IPS DF 6.9 (cell line): ENCODE data around the gene CAMTA1.

Source experiments
- DNase-seq: peaks from one replicate; pipeline ENCODE4 v3.0.0-alpha.2; 2013; ENCODE audit warnings: low read depth, low spot score
- H3K27ac ChIP-seq: one replicate; pipeline ENCODE4 v1.5.1; 2013; ENCODE audit warnings: low read length, control low read depth
- H3K27me3 ChIP-seq: 2 replicates; pipeline ENCODE4 v1.6.1; 2013; ENCODE audit warnings: mild to moderate bottlenecking, low read length; ENCODE audit not compliant: control insufficient read depth, insufficient read depth
- H3K36me3 ChIP-seq: 2 replicates; pipeline ENCODE4 v1.6.1; 2013; ENCODE audit warnings: low read length; ENCODE audit not compliant: control insufficient read depth, insufficient read depth
- H3K4me1 ChIP-seq: 2 replicates; pipeline ENCODE4 v1.6.1; 2013; ENCODE audit warnings: low read length; ENCODE audit not compliant: control insufficient read depth, insufficient read depth
- H3K4me3 ChIP-seq: 2 replicates; pipeline ENCODE4 v1.5.1; 2013; ENCODE audit warnings: mild to moderate bottlenecking, low read length
- H3K9me3 ChIP-seq: 2 replicates; pipeline ENCODE4 v1.6.1; 2013; ENCODE audit warnings: low read length, inconsistent platforms; ENCODE audit not compliant: control insufficient read depth, insufficient read depth
- WGBS: extraction: QIAGEN DNeasy Blood & Tissue Kit; methylation state at CpG from one replicate; pipeline ENCODE4 v1.1.7; 2013; ENCODE audit warnings: mixed read lengths, missing lambda C conversion rate; ENCODE audit not compliant: insufficient read length, insufficient coverage; 5-methylcytosine and 5-hydroxymethylcytosine counted together

Gene CAMTA1

DNA sequence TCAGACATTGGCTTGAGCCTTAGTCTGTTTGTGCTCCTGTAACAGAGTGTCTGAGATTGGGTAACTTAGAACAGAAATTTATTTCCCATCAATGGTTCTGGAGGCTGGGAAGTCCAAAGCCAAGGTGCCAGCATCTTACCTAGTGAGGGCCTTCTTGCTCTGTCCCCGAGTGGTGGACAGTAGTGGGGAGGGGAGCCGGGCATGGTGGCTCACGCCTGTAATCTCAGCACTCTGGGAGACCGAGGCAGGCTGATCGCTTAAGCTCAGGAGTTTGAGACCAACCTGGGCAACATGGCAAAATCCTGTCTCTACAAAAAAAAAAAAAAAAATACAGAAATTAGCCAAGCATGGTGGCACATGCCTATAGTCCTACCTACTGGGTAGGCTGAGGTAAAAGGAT, 649.3 kb downstream of the CAMTA1 start:
- no peaks in the 10 kb centered on the region for H3K4me1 ChIP-seq
- H3K27me3 ChIP-seq = no peaks in the 10 kb centered on the region
- WGBS = no CpG with 5 or more reads among the region's 5 CpGs
- no peaks in the 10 kb centered on the region for H3K36me3 ChIP-seq
- H3K9me3 ChIP-seq = no peaks in the 10 kb centered on the region
- no peak overlapping the region for H3K27ac ChIP-seq
- H3K4me3 ChIP-seq = no peak overlapping the region
- no peak for DNase-seq

DNA sequence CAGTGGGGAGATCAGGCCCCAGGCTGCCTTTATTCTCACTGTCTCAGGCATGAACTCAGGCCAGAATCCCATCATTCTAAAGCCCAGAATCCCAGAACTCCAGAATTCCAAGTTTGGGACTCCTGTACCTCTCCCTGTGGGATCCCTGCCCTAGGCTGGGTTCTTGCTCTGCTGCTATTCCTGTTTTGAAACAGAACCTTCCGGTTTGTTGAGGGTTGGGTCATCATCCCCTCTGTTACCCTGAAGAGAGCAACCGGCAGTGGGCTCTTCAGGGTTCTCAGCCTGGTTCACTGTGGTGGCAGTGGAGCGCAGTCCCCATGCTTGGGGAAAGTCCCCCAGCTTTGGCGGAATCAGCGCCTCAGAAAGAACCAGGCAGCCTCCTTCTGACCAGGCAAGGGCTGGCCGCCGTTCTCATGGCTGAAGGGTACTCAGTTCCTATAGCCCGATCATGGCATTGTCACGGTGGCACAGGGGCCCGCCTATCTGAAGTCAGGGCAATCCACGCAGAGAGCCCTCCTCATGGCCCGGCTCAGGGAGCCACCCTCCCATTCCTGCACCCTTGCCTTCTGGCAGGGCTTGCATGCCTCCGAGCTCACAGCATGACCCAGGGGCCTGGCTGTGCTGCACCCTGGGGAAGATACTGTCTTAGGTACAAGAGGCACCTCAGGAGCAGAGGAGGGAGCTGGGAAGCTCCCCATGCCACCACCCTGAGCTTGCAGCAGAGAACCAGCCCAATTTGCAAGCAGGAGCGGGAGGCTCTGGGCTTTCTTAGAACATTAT, 650.2 kb downstream of the CAMTA1 start:
- H3K36me3 ChIP-seq = no peaks in the 10 kb centered on the region
- no CpG with 5 or more reads among the region's 14 CpGs for WGBS
- no peak for DNase-seq
- no peak overlapping the region for H3K4me3 ChIP-seq
- no peaks in the 10 kb centered on the region for H3K4me1 ChIP-seq
- H3K27ac ChIP-seq = no peak overlapping the region
- H3K9me3 ChIP-seq = no peaks in the 10 kb centered on the region
- H3K27me3 ChIP-seq = no peaks in the 10 kb centered on the region

DNA sequence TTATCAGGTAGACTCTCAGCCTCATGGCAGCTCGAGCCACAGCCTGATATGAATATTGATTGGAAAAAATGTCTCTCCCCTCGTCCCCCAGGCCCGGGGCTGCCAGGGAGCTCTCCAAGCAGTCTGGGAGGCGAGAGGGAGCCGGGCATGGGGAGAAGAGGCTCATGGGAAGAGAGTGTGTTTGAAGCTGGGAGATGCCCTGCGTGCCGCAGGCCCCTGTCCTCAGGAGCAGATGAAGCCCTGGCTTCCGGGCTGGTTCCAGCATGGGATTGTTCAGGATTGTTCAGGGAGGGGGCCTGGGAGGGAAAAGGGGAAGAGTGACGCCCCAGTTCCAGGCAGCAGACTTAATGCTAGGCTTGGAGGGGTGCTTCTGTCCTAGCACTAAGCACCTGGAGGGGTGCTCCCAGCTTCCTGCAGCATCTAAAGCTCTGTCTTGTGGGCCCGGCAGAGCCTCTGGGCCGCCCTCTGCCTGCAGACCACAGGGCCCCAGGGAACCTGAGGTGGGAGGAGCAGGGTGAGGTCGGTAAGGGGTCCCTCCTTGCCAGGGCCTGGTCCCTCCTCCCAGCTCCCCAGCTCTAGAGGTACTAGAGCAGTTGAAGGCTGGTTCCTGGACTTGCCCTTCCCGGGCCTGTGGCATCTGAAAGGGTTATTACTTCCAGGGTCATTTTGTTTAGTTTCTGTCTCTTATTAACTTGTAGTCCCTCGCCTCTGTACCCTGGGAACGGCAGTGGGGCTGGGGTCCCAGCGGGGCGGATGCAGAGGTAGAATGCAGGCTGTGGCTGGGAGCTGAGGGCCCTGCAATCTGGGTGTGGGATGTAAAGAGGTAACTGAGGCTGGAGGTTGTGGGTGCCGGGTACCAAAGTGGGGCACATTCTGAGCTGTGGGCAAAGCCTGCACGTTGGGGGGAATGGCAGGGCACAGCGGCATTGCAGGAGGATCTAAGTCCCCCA, 651.1 kb downstream of the CAMTA1 start:
- Histone ChIP-seq H3K27me3 (no peaks in the 10 kb centered on the region), H3K4me3 (no peak overlapping the region)
- no CpG with 5 or more reads among the region's 20 CpGs for WGBS

DNA sequence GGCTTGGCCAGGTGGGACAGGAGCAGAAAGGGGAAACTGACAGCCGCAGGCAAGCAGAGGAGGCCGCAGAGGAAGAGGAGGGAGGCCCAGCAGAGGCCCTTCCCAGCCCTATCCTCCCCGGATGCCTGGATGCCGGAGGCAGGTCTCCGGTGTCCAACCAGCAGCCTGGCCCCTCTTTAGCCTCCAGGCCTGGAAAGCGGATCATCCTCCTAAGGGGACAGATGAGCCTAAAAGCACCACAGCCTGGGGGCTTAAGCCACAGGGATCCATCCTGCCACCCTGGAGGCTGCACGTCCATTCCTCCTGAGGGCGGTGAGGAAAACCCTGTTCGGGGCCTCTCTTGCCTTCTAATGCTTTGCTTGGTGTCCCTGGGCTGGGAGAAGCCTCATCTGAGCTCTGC, 651.8 kb downstream of the CAMTA1 start:
- Histone ChIP-seq H3K9me3 (no peaks in the 10 kb centered on the region), H3K4me3 (no peak overlapping the region), H3K4me1 (no peaks in the 10 kb centered on the region), H3K27me3 (no peaks in the 10 kb centered on the region), H3K36me3 (no peaks in the 10 kb centered on the region), H3K27ac (no peak overlapping the region)
- no CpG with 5 or more reads among the region's 9 CpGs for WGBS
- no peak for DNase-seq

More for the DNA sequence above, 651.1 kb downstream of the CAMTA1 start:
- Histone ChIP-seq H3K27ac (no peak overlapping the region), H3K4me1 (no peaks in the 10 kb centered on the region), H3K36me3 (no peaks in the 10 kb centered on the region), H3K9me3 (no peaks in the 10 kb centered on the region)
- no peak for DNase-seq

DNA sequence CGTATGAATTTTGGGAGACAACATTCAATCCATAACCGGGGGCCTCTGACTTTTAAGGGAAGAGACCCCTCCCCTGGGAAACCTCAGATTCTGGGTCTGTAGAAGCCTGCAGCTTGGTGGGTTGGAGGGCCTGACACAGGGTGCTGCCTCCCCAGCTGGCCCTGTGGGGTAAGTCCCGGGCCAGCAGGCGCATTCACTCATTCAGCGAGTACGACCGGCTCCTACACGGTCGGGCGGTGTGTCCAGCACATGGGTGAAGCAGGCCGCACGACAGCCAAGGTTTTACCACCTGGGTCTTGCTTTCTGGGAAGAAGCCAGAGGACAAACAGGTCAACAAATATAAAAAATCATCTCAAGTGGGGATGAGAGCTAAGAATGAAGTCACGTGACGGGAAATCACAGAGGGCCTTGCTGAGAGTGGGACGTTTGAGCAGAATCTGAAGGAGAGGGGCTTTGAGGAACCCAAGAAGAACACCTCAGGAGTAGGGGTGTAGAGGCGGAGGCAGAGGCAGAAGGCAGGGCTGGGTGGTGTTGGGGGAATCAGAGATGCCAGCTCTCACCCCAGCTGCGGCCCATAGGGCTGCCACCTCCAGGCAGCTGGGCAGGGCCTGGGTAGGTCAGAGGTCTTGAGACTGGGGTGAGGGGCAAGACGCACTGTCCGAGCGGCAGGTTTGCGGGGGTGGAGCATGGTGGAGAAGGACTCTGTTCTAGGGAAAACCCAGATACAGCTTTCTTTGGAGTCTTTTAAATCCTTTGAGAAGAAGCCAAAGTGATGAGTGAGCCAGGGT, 652.5 kb downstream of the CAMTA1 start:
- Histone ChIP-seq H3K4me1 (no peaks in the 10 kb centered on the region), H3K9me3 (no peaks in the 10 kb centered on the region), H3K4me3 (no peak overlapping the region), H3K27ac (no peak overlapping the region), H3K27me3 (no peaks in the 10 kb centered on the region), H3K36me3 (no peaks in the 10 kb centered on the region)
- no CpG with 5 or more reads among the region's 21 CpGs for WGBS
- DNase-seq = no peak

DNA sequence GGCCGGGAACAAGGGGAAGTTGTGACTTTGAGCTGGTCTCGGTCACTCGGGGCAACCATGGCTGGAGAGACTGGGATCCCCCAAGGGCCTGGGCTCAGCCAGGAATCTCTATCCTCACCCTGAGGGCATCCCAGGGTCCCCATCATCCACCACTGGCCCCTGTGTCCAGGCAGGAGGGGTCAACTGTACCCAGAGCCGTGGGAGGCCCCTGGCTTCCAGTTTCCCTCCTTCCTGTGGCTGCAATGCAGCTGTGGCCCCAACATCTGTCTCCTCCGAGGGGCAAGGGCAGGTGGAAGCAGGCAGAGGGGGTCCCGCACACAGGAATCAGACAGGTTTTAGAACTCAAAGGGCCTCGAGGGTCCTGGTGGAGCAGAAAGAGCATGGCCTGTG, 653.1 kb downstream of the CAMTA1 start:
- DNase-seq = no peak
- Histone ChIP-seq H3K36me3 (no peaks in the 10 kb centered on the region), H3K27ac (no peak overlapping the region), H3K4me3 (no peak overlapping the region), H3K4me1 (no peaks in the 10 kb centered on the region), H3K9me3 (no peaks in the 10 kb centered on the region), H3K27me3 (no peaks in the 10 kb centered on the region)
- WGBS = no CpG with 5 or more reads among the region's 7 CpGs

DNA sequence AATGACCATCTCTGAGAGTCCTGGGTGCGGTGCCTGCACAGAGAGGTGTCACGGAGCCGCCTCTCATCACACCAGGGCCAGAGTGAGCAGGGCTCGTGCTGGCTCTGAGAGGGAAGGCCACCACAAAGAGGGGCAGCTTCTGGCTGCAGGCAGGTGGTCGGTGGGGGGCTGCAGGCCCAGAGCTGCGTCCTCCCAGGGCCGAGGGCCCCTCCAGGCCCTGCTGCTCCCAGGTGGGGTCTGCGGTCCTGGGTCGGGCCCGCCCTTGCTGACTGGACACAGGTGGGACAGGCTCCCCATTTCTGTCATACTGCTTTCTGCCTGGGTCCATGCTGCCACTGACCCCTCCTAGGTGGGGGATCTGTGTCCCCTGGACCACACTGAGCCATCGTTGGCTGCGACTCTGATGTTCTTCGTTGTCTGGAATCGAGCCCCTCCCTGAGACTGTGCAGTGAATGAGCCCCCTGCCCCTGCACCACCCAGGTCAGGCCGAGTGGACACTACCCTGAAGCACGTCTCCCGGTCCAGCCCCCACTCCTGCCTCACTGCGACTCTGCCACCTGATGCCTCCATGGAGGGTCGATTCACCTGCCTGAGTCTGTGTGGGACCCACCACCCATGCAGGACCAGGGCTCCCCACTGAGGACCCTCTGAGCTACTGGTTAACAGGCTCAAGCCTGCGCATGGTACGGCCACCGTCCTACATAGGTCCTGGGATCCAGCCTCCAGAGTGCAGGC, 653.8 kb downstream of the CAMTA1 start:
- no peak for DNase-seq
- Histone ChIP-seq H3K27me3 (no peaks in the 10 kb centered on the region), H3K4me1 (no peaks in the 10 kb centered on the region), H3K9me3 (no peaks in the 10 kb centered on the region), H3K36me3 (no peaks in the 10 kb centered on the region), H3K27ac (no peak overlapping the region), H3K4me3 (no peak overlapping the region)
- no CpG with 5 or more reads among the region's 22 CpGs for WGBS

DNA sequence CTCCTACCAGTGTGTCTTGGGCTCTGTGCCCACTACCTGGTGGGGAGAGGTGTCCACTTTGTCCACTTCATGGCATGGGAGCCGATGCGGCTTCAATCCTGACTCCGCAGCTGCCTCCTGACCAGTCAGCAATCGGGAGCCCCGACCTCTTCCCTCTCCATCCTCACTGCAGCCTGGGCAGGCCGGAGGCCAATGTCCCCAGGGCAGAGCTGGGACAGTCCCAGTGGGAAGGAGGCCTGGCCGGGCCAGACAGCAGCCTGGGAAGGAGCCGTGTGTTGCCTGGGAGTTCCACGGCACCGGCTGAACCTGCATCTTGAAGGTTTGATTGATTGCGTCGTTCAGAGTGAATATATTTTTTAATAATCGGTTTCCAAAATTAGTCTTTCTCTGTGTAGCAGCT, 654.9 kb downstream of the CAMTA1 start:
- no peak overlapping the region for H3K4me3 ChIP-seq
- no peak overlapping the region for H3K27ac ChIP-seq
- H3K27me3 ChIP-seq = no peaks in the 10 kb centered on the region
- H3K9me3 ChIP-seq = no peaks in the 10 kb centered on the region
- WGBS = no CpG with 5 or more reads among the region's 13 CpGs
- no peaks in the 10 kb centered on the region for H3K36me3 ChIP-seq
- DNase-seq = no peak
- H3K4me1 ChIP-seq = no peaks in the 10 kb centered on the region

DNA sequence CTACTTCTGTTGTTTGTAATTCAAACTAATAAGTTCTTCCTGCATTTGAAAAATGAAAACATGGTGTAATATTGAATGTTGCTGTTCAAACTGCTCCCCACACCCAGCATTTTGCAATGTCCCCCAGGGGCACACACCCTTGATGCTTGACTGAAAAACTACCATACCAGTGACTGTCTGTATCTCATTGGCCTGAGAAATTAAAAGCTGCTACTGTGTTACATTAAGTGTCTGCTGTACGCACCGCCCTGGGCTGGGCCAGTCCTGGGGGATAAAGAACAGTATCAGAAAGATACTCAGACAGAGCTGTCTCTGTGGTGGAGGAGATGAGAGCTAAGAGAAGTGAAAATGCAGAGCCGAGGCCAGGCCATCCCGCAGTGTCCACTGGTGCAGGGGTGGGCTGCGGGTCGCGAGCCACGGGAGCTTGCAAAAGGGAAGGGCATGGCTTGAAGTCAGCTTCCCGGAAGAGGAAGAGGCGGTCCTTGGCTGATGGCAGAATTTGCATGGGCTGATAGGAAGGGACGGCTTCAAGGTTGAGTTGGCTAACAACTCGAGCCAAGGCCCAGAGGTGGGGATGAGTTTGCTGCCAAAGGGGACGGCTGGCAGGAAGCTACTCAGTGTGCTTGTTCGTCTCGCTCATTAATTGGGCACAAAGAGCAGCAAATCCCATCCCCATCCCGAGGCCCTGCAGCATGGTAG, 656.0 kb downstream of the CAMTA1 start:
- no peak for DNase-seq
- Histone ChIP-seq H3K27me3 (no peaks in the 10 kb centered on the region), H3K9me3 (no peaks in the 10 kb centered on the region), H3K36me3 (no peaks in the 10 kb centered on the region), H3K4me3 (no peak overlapping the region), H3K27ac (no peak overlapping the region), H3K4me1 (no peaks in the 10 kb centered on the region)
- no CpG with 5 or more reads among the region's 16 CpGs for WGBS
